Stimulated activated memory B cell treated with anti-CD40 and anti-IgM and Interleukin-4, amounts not matched to agents 10 μg/mL and 1 μg/mL and 100 μg/mL, for 72 hours (primary cell): ENCODE results near the gene NPAS2.

Experiments used
- ATAC-seq: fragments of 150-1000 bp; cut with Tn5 transposase; 2 replicates; pipeline ENCODE4 v1.10.0; 2021
- H3K27ac Mint-ChIP-seq: one replicate; pipeline ENCODE4 v1.8.0; 2022; ENCODE audit warnings: mild to moderate bottlenecking, mixed read lengths
- H3K27me3 Mint-ChIP-seq: one replicate; pipeline ENCODE4 v1.8.0; 2022; ENCODE audit warnings: mixed read lengths
- H3K36me3 Mint-ChIP-seq: one replicate; pipeline ENCODE4 v1.8.0; 2022; ENCODE audit warnings: mixed read lengths
- H3K4me1 Mint-ChIP-seq: one replicate; pipeline ENCODE4 v1.8.0; 2022; ENCODE audit warnings: mixed read lengths
- H3K4me3 Mint-ChIP-seq: one replicate; pipeline ENCODE4 v1.8.0; 2022; ENCODE audit warnings: mild to moderate bottlenecking, moderate library complexity, mixed read lengths
- H3K9me3 Mint-ChIP-seq: one replicate; pipeline ENCODE4 v1.8.0; 2022; ENCODE audit warnings: mixed read lengths

NPAS2 gene

DNA sequence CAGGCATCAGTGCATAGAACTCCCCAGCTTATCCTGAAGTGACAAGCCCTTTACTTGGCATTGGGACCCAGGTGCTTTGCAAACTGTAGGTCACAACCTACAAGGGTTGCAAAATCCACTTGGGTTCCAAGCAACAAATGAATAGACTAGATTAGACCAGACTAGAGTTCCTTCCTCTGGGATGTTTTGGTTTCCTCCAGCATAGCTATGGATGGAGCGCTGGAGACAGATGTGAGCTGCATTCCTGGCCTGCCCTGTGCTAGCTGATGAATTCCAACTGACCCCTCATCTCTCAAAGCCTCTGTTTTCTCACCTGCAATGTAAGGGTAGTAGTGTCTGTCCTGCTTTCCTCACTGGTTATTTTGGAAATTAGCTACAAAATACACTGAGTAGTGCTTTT is 86.2 kb downstream of the NPAS2 start:
- no peaks in the 10 kb centered on the region for H3K9me3 Mint-ChIP-seq
- H3K27ac Mint-ChIP-seq = no peak overlapping the region
- no peak for ATAC-seq
- H3K4me3 Mint-ChIP-seq = no peak overlapping the region
- H3K36me3 Mint-ChIP-seq = no peaks in the 10 kb centered on the region
- H3K4me1 Mint-ChIP-seq = no peaks in the 10 kb centered on the region
- H3K27me3 Mint-ChIP-seq = peaks cover 46% of the 10 kb centered on the region

DNA sequence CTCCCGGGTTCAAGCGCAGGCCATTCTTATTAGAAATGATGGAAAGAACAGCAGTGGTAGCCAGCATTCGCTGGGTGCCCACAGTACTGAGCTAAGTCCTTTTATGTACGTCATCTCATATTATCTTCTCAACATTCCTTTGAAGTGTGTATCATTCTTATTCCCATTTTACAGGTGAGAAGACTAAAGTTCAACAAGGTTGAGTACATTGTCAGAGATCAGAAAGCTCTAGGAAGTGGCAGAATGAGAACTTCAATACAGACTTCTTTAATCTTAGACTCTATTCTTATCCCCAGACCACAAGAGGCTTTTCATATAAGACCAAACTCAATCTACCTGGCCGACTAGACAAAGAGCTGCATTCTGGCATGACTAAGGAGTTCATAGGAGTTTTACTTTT is 86.7 kb downstream of the NPAS2 start:
- peaks cover 40% of the 10 kb centered on the region for H3K27me3 Mint-ChIP-seq
- H3K4me1 Mint-ChIP-seq = no peaks in the 10 kb centered on the region
- H3K27ac Mint-ChIP-seq = no peak overlapping the region
- ATAC-seq = no peak
- H3K9me3 Mint-ChIP-seq = no peaks in the 10 kb centered on the region
- no peak overlapping the region for H3K4me3 Mint-ChIP-seq
- H3K36me3 Mint-ChIP-seq = no peaks in the 10 kb centered on the region

DNA sequence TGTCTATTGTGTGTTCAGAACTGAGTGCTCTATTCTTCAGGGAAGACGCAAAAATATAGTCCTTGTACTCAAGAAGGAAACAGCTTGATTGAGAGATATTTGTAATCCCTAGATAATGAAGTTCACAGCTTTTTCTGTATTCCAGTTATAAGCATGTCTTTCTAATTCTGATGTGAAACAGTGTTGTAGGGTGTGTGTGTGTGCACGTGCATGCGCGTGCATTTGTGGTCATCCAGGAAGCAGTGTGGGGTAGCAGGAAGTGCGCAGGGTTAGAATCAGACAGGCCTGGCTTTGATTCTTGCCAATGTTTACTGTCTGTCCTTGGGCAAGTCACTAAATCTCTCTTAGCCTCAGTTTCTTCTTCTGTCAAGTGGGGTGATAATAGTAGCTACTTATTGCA is 87.9 kb downstream of the NPAS2 start:
- no peak overlapping the region for H3K27ac Mint-ChIP-seq

DNA sequence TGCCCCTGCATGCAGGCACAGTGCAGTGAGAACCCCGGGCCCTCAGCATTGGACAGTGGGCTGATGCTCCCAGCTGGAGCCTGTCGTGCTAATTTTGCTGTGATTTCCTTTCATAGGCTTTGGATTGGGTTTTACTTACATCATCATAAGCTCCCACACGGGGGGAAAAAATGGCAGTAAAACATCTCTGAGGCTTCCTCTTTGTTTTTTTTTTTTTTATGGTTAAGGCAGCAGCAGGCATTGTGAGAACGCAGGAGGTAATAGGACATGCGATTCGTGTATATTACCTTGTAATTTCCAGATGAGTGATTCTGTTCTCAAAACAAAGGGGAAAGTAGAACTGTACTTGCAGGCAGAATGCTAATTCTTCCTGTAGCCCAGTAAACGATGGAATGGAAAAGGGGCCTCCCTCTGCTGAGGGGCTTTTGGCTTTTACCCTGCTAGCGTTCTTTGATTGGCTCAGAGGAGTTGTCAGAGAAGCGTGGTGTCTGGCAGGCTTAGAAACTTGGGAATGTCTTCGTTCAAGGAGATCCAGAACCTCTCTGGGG is 89.7 kb downstream of the NPAS2 start:
- H3K27me3 Mint-ChIP-seq = peaks cover 44% of the 10 kb centered on the region
- H3K36me3 Mint-ChIP-seq = no peaks in the 10 kb centered on the region
- H3K4me1 Mint-ChIP-seq = no peaks in the 10 kb centered on the region
- no peaks in the 10 kb centered on the region for H3K9me3 Mint-ChIP-seq
- H3K4me3 Mint-ChIP-seq = no peak overlapping the region
- no peak for ATAC-seq
- H3K27ac Mint-ChIP-seq = no peak overlapping the region

More for the DNA sequence above, 87.9 kb downstream of the NPAS2 start:
- ATAC-seq = no peak
- no peak overlapping the region for H3K4me3 Mint-ChIP-seq
- H3K4me1 Mint-ChIP-seq = no peaks in the 10 kb centered on the region
- H3K27me3 Mint-ChIP-seq = peaks cover 37% of the 10 kb centered on the region
- no peaks in the 10 kb centered on the region for H3K36me3 Mint-ChIP-seq
- H3K9me3 Mint-ChIP-seq = no peaks in the 10 kb centered on the region

DNA sequence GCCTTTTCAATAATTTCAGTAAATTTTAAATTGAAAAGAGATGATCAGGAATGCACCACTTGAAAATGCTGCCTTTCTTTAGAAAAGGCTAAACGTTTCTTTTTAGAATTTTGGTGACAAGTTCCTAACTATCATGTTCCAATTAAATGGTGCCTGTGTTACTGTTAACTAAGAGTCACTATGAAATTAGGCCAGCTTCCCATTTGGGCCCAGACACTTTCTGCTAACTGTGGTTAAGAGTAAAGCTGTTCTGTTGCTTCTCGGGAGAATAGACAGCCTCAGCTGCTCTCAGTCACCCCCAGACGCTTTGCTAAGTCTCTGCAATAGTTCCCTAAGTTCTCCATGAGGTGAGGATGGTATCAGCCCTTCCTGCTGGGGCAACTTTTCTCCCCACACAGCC is 90.2 kb downstream of the NPAS2 start:
- no peak overlapping the region for H3K4me3 Mint-ChIP-seq
- H3K27ac Mint-ChIP-seq = no peak overlapping the region
- no peak for ATAC-seq
- H3K9me3 Mint-ChIP-seq = no peaks in the 10 kb centered on the region
- H3K36me3 Mint-ChIP-seq = no peaks in the 10 kb centered on the region
- H3K4me1 Mint-ChIP-seq = no peaks in the 10 kb centered on the region
- peaks cover 49% of the 10 kb centered on the region for H3K27me3 Mint-ChIP-seq

DNA sequence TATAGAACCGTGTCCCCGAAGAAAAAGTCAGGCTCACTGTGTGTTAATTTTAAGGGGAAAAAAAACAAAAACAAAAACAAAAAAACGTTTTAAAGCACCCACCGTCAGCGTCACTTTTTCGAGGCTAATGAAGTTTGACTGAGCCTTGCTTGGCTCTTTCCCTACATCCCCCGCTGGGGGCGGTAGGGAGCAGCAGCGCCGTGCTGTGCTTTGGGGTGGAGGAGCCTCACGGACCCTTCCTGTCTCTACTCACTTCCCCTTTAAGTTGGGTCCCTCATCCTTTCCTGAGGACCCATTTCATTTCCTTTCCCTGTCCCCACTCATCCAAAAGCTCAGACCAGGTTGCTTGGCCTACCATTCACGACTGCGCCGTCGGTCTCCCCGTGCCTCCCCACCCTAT is 99.4 kb downstream of the NPAS2 start:
- H3K36me3 Mint-ChIP-seq = no peaks in the 10 kb centered on the region
- H3K4me3 Mint-ChIP-seq = no peak overlapping the region
- H3K27ac Mint-ChIP-seq = no peak overlapping the region
- peaks cover 4% of the 10 kb centered on the region for H3K9me3 Mint-ChIP-seq
- no peak for ATAC-seq
- peaks cover 19% of the 10 kb centered on the region for H3K27me3 Mint-ChIP-seq
- peaks cover 1% of the 10 kb centered on the region for H3K4me1 Mint-ChIP-seq

DNA sequence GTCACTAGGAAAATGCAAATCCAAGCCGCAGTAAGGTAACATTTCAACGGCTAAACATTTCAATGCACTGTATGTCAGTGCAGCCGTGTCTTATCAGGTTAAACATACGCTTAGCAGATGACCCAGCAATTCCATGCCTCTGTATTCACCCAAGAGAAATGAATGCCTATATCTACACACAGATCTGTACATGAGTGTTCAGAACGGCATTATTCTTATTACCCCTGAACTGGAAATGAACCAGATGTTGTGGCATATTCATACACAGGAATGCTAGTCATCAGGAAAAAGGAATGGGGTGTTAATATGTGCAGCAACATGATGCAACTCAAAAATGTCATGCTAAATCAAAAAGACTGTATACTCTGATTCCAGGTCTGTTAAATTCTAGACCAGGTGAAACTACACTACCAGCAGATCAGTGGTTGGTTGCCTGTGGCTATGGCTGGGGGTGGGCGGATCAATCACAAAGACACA is 101.8 kb downstream of the NPAS2 start:
- peaks cover 5% of the 10 kb centered on the region for H3K4me1 Mint-ChIP-seq
- no peak overlapping the region for H3K27ac Mint-ChIP-seq
- no peak overlapping the region for H3K4me3 Mint-ChIP-seq
- no peaks in the 10 kb centered on the region for H3K27me3 Mint-ChIP-seq
- no peak for ATAC-seq
- H3K36me3 Mint-ChIP-seq = no peaks in the 10 kb centered on the region
- H3K9me3 Mint-ChIP-seq = no peaks in the 10 kb centered on the region

DNA sequence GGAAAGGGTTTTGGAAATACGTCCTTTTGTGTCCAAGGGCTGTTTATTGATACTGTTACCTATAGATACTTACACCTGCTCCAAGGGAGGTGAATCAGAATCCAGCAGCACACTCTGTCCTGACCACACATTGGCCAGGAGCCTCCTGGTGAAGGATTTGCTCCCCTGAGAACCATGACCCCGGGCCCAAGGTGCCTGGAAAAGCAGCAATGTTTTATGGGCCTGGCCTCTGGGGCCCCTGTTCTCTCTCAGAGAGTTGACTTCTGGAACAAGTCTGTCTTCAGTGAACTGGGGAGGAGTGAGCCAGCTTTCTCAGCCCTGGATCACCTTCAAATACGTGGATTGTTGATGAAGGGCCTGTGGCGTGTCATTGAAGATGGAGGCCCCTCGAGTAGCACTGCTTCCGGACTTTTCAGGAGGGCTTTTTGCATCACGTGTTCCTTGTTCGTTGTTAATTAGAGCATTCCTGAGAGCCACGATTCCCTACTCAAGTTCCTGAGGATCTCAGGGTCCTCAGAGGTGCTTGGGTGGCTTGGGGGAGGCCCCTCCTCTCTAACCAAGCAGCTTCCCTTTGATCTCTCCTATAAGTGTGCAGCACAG is 103.6 kb downstream of the NPAS2 start:
- ATAC-seq = no peak
- Mint-ChIP-seq H3K9me3 (peaks cover 3% of the 10 kb centered on the region), H3K4me3 (no peak overlapping the region), H3K27me3 (peaks cover 9% of the 10 kb centered on the region), H3K27ac (no peak overlapping the region), H3K4me1 (peaks cover 5% of the 10 kb centered on the region), H3K36me3 (no peaks in the 10 kb centered on the region)

DNA sequence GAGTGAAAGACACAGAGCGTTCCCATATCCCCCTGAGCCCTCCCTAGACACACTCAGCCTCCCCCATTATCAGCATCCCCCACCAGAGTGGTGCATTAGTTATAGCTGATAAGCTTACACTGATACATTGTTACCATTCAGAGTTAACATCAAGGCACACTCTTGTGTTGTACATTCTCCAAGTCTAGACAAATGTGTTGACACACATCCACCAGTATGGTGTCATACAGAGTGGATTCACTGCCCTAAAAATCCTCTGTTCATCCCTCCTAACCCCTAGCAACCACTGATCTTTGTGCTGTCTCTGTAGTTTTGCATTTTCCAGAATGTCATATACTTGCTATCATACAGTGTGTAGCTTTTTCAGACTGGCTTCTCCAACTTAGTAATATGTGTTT is 104.2 kb downstream of the NPAS2 start:
- Mint-ChIP-seq H3K27ac (peak overlapping the region; percentile 54), H3K4me3 (no peak overlapping the region), H3K9me3 (peaks cover 3% of the 10 kb centered on the region), H3K27me3 (peaks cover 9% of the 10 kb centered on the region), H3K4me1 (peaks cover 5% of the 10 kb centered on the region), H3K36me3 (no peaks in the 10 kb centered on the region)
- ATAC-seq = peak; percentile 28

DNA sequence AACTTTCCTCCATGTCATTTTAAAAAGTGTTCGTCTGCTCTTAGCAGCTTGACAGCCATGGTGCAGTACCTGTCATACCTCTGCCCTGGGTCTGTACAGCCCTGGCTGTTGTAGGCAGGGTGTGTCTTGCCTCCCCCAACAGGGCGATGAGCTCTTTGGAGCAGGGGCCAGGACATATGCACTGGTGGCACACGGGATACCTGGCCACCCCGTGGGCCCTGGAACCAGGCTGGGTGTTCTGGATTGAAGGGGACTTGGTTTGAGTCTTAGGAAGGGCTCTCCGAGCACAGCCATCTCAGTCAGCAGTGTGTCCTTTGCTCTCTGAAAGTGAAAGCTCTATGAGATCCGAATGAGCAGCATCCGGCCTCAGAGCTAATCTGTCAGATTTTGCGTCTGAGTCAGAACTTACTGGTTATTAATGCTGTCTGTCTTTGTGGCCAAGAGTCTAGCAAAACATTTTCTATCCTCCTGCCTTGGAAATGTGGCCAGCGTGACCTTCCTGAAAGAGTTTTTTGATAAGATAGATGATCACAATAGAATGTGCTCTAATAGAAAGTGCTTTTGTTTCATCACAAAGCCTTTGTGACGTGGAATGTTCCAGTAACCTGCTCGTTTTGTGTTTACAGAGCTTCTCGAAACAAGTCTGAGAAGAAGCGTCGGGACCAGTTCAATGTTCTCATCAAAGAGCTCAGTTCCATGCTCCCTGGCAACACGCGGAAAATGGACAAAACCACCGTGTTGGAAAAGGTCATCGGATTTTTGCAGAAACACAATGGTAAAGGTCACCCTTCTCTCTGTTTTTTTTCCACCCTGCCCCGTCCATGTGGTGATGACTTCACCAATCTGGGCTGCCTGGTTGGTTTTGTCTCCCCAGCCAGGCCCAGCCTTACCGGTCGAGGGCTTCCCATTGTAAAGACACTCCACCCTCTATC is 104.8 kb downstream of the NPAS2 start:
- Mint-ChIP-seq H3K36me3 (no peaks in the 10 kb centered on the region), H3K4me1 (peaks cover 5% of the 10 kb centered on the region), H3K9me3 (peaks cover 3% of the 10 kb centered on the region), H3K27ac (peak overlapping the region; percentile 54), H3K4me3 (peak overlapping the region; percentile 8), H3K27me3 (peaks cover 9% of the 10 kb centered on the region)
- ATAC-seq = peak; percentile 73

DNA sequence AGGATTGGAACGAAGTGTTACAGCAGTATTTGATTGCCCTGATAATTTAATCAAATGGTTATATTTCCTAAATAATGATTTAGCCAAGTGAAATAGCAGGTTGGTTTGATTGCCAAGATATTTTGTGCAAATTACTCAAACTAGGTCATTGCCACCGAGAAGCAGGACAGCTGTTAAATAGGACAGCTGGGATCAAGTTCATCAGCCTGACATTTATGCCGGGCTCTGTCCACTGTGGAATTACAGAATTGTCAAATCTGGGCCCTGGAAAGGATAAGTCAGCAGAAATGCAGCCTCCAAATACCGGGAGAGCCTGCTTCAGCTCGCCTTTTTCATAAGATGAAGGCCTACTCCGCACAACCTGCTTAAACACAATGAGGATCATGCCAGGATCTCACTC is 108.3 kb downstream of the NPAS2 start:
- Mint-ChIP-seq H3K4me1 (peaks cover 5% of the 10 kb centered on the region), H3K4me3 (no peak overlapping the region), H3K36me3 (no peaks in the 10 kb centered on the region), H3K27me3 (peaks cover 9% of the 10 kb centered on the region), H3K9me3 (peaks cover 3% of the 10 kb centered on the region), H3K27ac (no peak overlapping the region)
- ATAC-seq = no peak

DNA sequence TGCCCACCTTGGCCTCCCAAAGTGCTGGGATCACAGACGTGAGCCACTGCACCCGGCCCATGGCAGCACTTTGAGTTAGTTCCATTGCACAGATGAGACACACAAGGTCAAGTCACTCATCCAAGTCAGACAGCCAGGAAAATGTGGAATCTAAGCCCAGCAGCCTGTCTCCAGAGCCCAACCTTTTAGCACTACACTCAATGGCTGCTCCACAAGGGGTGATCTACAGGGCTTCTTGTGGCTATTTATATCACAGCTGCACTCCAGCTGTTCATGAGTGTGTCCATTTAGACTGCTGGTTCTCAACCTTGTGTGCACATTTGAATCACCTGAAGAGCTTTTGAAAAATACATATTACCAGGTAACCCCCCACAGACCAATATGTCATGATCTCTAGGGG is 109.2 kb downstream of the NPAS2 start:
- Mint-ChIP-seq H3K36me3 (no peaks in the 10 kb centered on the region), H3K9me3 (peaks cover 3% of the 10 kb centered on the region), H3K27ac (no peak overlapping the region), H3K4me3 (no peak overlapping the region), H3K4me1 (peaks cover 5% of the 10 kb centered on the region), H3K27me3 (peaks cover 9% of the 10 kb centered on the region)
- ATAC-seq = no peak

DNA sequence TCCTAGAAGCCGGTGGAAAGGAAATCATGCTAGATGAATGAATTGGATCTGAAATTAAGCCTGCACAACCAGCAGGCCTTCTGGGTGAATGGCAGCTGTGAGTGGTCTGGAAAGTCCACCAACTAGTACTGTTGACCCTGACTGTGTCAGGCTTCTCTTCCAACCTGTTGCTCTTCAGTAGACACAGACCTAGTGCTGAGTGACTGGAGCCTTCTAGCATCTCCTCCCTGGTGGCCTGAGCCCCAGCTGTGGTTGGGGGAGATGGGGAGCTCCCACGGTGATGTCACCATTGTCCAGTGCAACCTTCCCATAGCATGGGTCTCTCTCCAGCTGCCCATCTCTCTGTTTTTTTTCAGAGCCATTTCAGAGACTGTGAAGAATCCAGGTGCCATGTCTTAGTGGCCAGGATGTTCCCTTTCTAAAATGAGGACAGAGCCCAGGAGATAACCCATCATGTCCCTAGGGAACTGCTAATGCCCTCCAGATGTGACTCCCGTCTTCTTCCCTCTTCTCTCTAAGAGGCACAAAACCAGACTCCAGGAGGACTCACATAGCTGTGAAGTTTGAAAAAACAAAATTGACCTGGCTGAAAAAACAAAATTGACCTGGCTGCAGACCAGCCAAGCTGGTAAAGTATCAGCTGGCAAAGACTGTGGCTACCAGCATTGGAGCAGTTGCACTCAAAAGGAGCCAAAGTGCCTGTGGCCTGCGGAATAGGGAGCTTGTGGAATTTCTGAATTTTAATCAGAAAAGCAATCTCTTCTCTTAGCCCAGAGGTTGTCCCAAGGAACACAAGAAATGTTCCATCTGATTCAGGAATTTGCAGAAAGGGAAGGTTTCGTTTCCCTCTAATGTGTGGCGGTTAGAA is 114.8 kb downstream of the NPAS2 start:
- Mint-ChIP-seq H3K4me1 (no peaks in the 10 kb centered on the region), H3K27ac (no peak overlapping the region), H3K4me3 (no peak overlapping the region), H3K36me3 (no peaks in the 10 kb centered on the region), H3K9me3 (no peaks in the 10 kb centered on the region), H3K27me3 (peaks cover 15% of the 10 kb centered on the region)
- no peak for ATAC-seq

DNA sequence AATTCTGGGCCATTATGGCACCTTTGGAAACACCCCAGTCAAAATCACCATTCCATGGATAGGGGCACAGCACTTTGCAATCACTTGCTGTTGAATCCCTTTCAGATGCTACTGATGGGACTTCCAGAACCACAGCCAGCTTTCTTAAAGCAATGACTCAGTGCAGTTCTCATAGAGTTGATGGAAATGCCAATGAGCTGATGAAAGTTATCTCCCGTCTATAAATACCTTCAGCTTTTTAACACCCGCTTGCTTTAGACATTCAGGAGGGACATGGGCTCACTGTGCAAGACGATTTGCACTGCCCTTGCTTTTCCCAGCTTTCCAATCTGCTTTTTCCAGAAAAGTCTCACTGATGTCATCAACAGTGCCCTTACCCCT is 115.4 kb downstream of the NPAS2 start:
- ATAC-seq = no peak
- no peaks in the 10 kb centered on the region for H3K36me3 Mint-ChIP-seq
- H3K27me3 Mint-ChIP-seq = peaks cover 15% of the 10 kb centered on the region
- H3K4me1 Mint-ChIP-seq = no peaks in the 10 kb centered on the region
- H3K4me3 Mint-ChIP-seq = no peak overlapping the region
- H3K27ac Mint-ChIP-seq = no peak overlapping the region
- H3K9me3 Mint-ChIP-seq = no peaks in the 10 kb centered on the region
